NT2/D1 (cell line): ENCODE data around the gene THOP1.

Source experiments
- SUZ12 ChIP-seq: IDR thresholded peaks from 2 replicates; pipeline ENCODE4 v1.6.1; 2011; ENCODE audit not compliant: insufficient read length, insufficient read depth; ENCODE audit errors: extremely low read depth
- ZNF274 ChIP-seq: IDR thresholded peaks from 2 replicates; pipeline ENCODE4 v1.6.1; 2011; ENCODE audit warnings: mild to moderate bottlenecking, low read depth, low read length

DNA sequence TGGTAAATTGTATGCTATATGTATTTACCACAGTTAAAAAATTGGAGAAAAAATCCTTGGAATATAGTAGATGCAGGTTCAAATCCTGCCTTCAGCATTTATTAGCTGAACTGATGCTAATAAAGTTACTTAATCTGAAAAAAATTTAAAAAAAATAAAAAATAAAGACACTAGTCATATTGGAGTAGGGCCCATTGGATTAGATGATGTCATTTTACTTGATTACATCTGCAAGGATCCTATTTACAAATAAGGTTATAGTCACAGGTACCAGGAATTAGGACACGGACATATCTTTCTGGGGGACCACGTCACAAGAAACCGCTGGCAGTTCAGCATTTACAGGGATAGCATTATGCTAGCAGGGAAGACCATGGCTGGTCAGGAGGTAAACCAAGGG lies 62.2 kb downstream of the THOP1 start:
- no peak for TF ChIP-seq ZNF274
- no peak for TF ChIP-seq SUZ12
